Right atrium auricular region (tissue), 2 donors: ENCODE measurements around the gene CCDC32. TPM values are rescaled to one million over a fixed set of nuclear protein-coding genes. Genes with fewer than 3 reads are reported as not detected.

Experiments
- DNase-seq: peaks from one replicate; pipeline ENCODE4 v3.0.0-alpha.2; 2019; ENCODE audit warnings: low spot score
- H3K27ac ChIP-seq, 2 donors: fragments of 200-600 bp; sonication (generic); 1 replicate in 1 of 2; 2 replicates in 1 of 2; pipeline ENCODE4 v1.5.1; 2016 to 2019
- H3K27me3 ChIP-seq, 2 donors: fragments of 200-600 bp; sonication (generic); one replicate each; pipeline versions ENCODE4 v1.5.1 to v1.6.0; 2017 to 2019
- H3K36me3 ChIP-seq: fragments of 200-600 bp; sonication (generic); one replicate; pipeline ENCODE4 v1.5.1; 2016
- H3K4me1 ChIP-seq, 2 donors: fragments of 200-600 bp; sonication (generic); one replicate each; pipeline versions ENCODE4 v1.5.1 to v1.6.0; 2017 to 2019
- H3K4me3 ChIP-seq, 2 donors: fragments of 200-600 bp; sonication (generic); 1 replicate in 1 of 2; 2 replicates in 1 of 2; pipeline ENCODE4 v1.5.1; 2017 to 2019; ENCODE audit warnings: mild to moderate bottlenecking in 1 of 2, moderate library complexity in 1 of 2
- H3K9me3 ChIP-seq, 2 donors: fragments of 200-600 bp; sonication (generic); one replicate each; pipeline ENCODE4 v1.5.1; 2019
- CTCF ChIP-seq, 2 donors: fragments of 200-600 bp; sonication (generic); IDR thresholded peaks; one replicate each; pipeline ENCODE4 v1.5.1; 2019; ENCODE audit warnings: antibody characterized with exemption in 2 of 2
- total RNA-seq, 2 donors: library from RNA; depleted of rRNA; stranded (reverse); fragments of >200 nt; gene quantifications; one replicate each; pipeline ENCODE4 v1.1.0, GENCODE V29; 2016

Gene CCDC32
- total RNA-seq, 2 donors from 2014 or later = 18.7 to 30.2 TPM

GRCh38 chr15:40511093-40511471, 53.8 kb downstream of the CCDC32 start:
- DNase-seq = no peak
- peak overlapping the region in 1 of 2 donors; percentile 38 for H3K27ac ChIP-seq
- H3K4me3 ChIP-seq = peak overlapping the region; percentile 38 to 59
- H3K27me3 ChIP-seq = no peaks in the 10 kb centered on the region
- no peaks in the 10 kb centered on the region for H3K9me3 ChIP-seq
- peaks cover 0 to 24% of the 10 kb centered on the region in 2 donors for H3K4me1 ChIP-seq
- H3K36me3 ChIP-seq = no peaks in the 10 kb centered on the region
- TF ChIP-seq CTCF (IDR thresholded peaks at IDR 0.05) = no peak

GRCh38 chr15:40510201-40510600, 54.6 kb downstream of the CCDC32 start:
- no peak for DNase-seq
- no peak for TF ChIP-seq CTCF (IDR thresholded peaks at IDR 0.05)
- Histone ChIP-seq H3K36me3 (no peaks in the 10 kb centered on the region), H3K9me3 (no peaks in the 10 kb centered on the region), H3K27ac (no peak overlapping the region), H3K4me1 (peaks cover 0 to 24% of the 10 kb centered on the region in 2 donors), H3K4me3 (no peak overlapping the region), H3K27me3 (no peaks in the 10 kb centered on the region)

DNA sequence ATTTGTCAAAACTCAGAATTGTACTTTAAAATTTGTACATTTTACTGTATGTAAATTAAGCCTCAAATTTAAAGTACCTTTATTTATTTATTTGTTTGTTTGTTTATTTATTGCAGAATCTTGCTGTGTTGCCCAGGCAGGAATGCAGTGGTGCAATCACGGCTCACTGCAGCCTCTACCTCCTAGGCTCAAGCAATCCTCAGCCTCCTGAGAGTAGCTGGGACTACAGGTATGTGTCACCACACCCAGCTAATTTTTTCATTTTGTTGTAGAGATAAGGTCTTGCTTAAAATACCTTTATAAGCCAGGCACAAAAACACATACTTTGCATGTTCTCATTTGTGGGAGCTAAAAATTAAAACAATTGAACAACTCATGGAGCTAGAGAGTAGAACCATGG, 56.6 kb downstream of the CCDC32 start:
- H3K27ac ChIP-seq = no peak overlapping the region
- peaks cover 0 to 24% of the 10 kb centered on the region in 2 donors for H3K4me1 ChIP-seq
- no peaks in the 10 kb centered on the region for H3K36me3 ChIP-seq
- H3K4me3 ChIP-seq = no peak overlapping the region
- H3K9me3 ChIP-seq = no peaks in the 10 kb centered on the region
- H3K27me3 ChIP-seq = no peaks in the 10 kb centered on the region
- TF ChIP-seq CTCF (IDR thresholded peaks at IDR 0.05) = no peak
- no peak for DNase-seq

DNA sequence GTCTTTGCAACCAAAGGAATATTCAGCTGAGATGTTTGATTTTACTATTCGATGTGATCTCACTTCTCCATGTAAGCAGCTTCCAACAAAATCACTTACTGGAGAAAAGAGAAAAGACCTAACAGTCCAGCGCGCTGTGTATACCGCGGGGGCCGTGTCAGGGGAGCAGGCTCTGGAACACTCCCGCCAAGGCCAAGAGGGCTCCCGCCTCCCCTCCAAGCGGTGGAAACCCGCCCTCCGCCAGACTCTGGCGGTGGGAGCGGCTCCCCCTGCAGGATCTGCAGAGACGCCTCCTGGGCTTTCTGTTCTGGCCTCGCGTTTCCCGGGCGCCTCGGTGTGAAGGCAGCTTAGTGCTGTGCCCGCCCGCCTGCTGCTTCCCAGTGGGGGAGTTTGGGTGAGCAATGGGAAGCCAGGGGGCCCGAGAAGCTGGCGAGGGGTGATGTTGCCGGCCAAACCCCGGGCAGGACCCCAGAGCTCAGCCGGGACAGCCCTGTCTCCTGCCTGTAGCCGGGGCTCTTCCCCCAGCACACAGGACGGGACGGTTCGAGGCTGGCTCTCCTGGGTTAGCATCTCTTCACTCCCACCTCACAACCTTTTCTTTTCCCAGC, 57.8 kb downstream of the CCDC32 start:
- peak; percentile 62 to 82 for TF ChIP-seq CTCF (IDR thresholded peaks at IDR 0.05)
- Histone ChIP-seq H3K27ac (no peak overlapping the region), H3K4me3 (peak overlapping the region in 1 of 2 donors; percentile 38)

More for the DNA sequence above, 57.8 kb downstream of the CCDC32 start:
- DNase-seq = peak; percentile 77
- Histone ChIP-seq H3K4me1 (peaks cover 0 to 22% of the 10 kb centered on the region in 2 donors), H3K27me3 (no peaks in the 10 kb centered on the region), H3K9me3 (no peaks in the 10 kb centered on the region), H3K36me3 (no peaks in the 10 kb centered on the region)

Other genes starting within 250 kb of the CCDC32 start
- gene INAFM2, start 241.3 kb downstream of the CCDC32 start, total RNA-seq = 10 to 100 TPM; 45.5 to 48.9 TPM
- 10 to 100 TPM; 31.8 to 32.2 TPM for gene CCDC9B, start 224.1 kb downstream of the CCDC32 start, total RNA-seq
- not detected for gene PHGR1, start 214.0 kb downstream of the CCDC32 start, total RNA-seq
- gene DISP2, start 206.8 kb downstream of the CCDC32 start, total RNA-seq = under 1 TPM; 0.11 to 0.20 TPM
- gene KNSTRN, start 182.3 kb downstream of the CCDC32 start, total RNA-seq = 10 to 100 TPM in 1 of 2 donors, 1 to 10 TPM in 1; 8.4 to 12.9 TPM
- gene IVD, start 159.2 kb downstream of the CCDC32 start, total RNA-seq = 10 to 100 TPM; 49.1 to 65.3 TPM
- gene BAHD1, start 124.1 kb downstream of the CCDC32 start, total RNA-seq = 10 to 100 TPM; 11.6 to 19.2 TPM
- 10 to 100 TPM; 13.2 to 14.2 TPM for gene CHST14, start 94.1 kb downstream of the CCDC32 start, total RNA-seq
- gene RPUSD2, start 4.3 kb upstream of the CCDC32 start, total RNA-seq = 1 to 10 TPM; 5.6 to 8.5 TPM
- gene KNL1, start 29.2 kb upstream of the CCDC32 start, total RNA-seq = 1 to 10 TPM in 1 of 2 donors, under 1 TPM in 1; 0.51 to 4.6 TPM
- under 1 TPM in 1 of 2 donors, not detected in 1; 0.30 TPM for gene RAD51, start 130.1 kb upstream of the CCDC32 start, total RNA-seq
- gene RMDN3, start 190.2 kb upstream of the CCDC32 start, total RNA-seq = 10 to 100 TPM; 12.4 to 14.4 TPM
- 10 to 100 TPM in 1 of 2 donors, 1 to 10 TPM in 1; 9.7 to 33.8 TPM for gene GCHFR, start 199.0 kb upstream of the CCDC32 start, total RNA-seq
- gene C15orf62, start 204.9 kb upstream of the CCDC32 start, total RNA-seq = under 1 TPM in 1 of 2 donors, not detected in 1; 0.83 TPM
- gene ZFYVE19, start 242.0 kb upstream of the CCDC32 start, total RNA-seq = 10 to 100 TPM; 10.1 to 14.8 TPM
- 10 to 100 TPM; 11.6 to 15.7 TPM for gene DNAJC17, start 242.4 kb upstream of the CCDC32 start, total RNA-seq